Neural progenitor cell (in vitro differentiated cells): ENCODE measurements around the gene XPA. TPM values are rescaled to one million over a fixed set of nuclear protein-coding genes. Genes with fewer than 3 reads are reported as not detected.

ENCODE experiments used
- DNase-seq: peaks from one replicate; pipeline ENCODE4 v3.0.0-alpha.2; 2016; ENCODE audit warnings: low spot score
- H2AFZ ChIP-seq: fragments of 200-600 bp; sonication (generic); replicated peaks from 2 replicates; pipeline ENCODE4 v1.6.1; 2016; ENCODE audit warnings: antibody characterized with exemption
- H3F3A ChIP-seq: fragments of 200-600 bp; sonication (generic); 2 replicates; pipeline ENCODE4 v1.6.1; 2016; ENCODE audit warnings: antibody characterized with exemption, low read depth
- H3K27ac ChIP-seq: fragments of 200-600 bp; sonication (generic); 2 replicates; pipeline ENCODE4 v1.5.1; 2016; ENCODE audit warnings: mild to moderate bottlenecking
- H3K27me3 ChIP-seq: fragments of 200-600 bp; sonication (generic); 2 replicates; pipeline ENCODE4 v1.6.1; 2016; ENCODE audit warnings: mild to moderate bottlenecking, moderate library complexity
- H3K36me3 ChIP-seq: fragments of 200-600 bp; sonication (generic); 2 replicates; pipeline ENCODE4 v1.5.1; 2016
- H3K4me1 ChIP-seq: fragments of 200-600 bp; sonication (generic); 2 replicates; pipeline ENCODE4 v1.6.1; 2016; ENCODE audit warnings: mixed run types
- H3K4me2 ChIP-seq: fragments of 200-600 bp; sonication (generic); 2 replicates; pipeline ENCODE4 v1.6.1; 2016
- H3K4me3 ChIP-seq: fragments of 200-600 bp; sonication (generic); 2 replicates; pipeline ENCODE4 v1.5.1; 2016
- H3K79me2 ChIP-seq: fragments of 200-600 bp; sonication (generic); 2 replicates; pipeline ENCODE4 v1.6.1; 2016; ENCODE audit warnings: low read depth
- H3K9ac ChIP-seq: fragments of 200-600 bp; sonication (generic); 2 replicates; pipeline ENCODE4 v1.6.1; 2016
- H3K9me3 ChIP-seq: fragments of 200-600 bp; sonication (generic); 2 replicates; pipeline ENCODE4 v1.5.1; 2016; ENCODE audit warnings: low read depth
- H4K20me1 ChIP-seq: fragments of 200-600 bp; sonication (generic); 2 replicates; pipeline ENCODE4 v1.6.1; 2016; ENCODE audit warnings: low read depth
- H3K27ac Mint-ChIP-seq: 3 replicates; pipeline ENCODE4 v1.8.0; 2021; ENCODE audit warnings: mixed read lengths
- H3K27me3 Mint-ChIP-seq: 2 replicates; pipeline ENCODE4 v1.8.0; 2022; ENCODE audit warnings: low read depth, mild to moderate bottlenecking, inconsistent platforms, moderate library complexity, mixed read lengths; ENCODE audit not compliant: insufficient read depth
- H3K36me3 Mint-ChIP-seq: 3 replicates; pipeline ENCODE4 v1.8.0; 2021; ENCODE audit warnings: mixed read lengths
- H3K4me1 Mint-ChIP-seq: 3 replicates; pipeline ENCODE4 v1.8.0; 2021; ENCODE audit warnings: mixed read lengths
- H3K4me3 Mint-ChIP-seq: 3 replicates; pipeline ENCODE4 v1.8.0; 2021; ENCODE audit warnings: mild to moderate bottlenecking, moderate library complexity, mixed read lengths
- H3K9me3 Mint-ChIP-seq: 3 replicates; pipeline ENCODE4 v1.8.0; 2020; ENCODE audit warnings: mixed read lengths
- CTCF ChIP-seq: fragments of 200-600 bp; sonication (generic); IDR thresholded peaks from 2 replicates; pipeline ENCODE4 v1.5.1; 2017; ENCODE audit warnings: antibody characterized with exemption, mild to moderate bottlenecking
- EZH2 ChIP-seq: fragments of 200-600 bp; sonication (generic); IDR thresholded peaks from 2 replicates; pipeline ENCODE4 v1.6.1; 2017; ENCODE audit warnings: antibody characterized with exemption, mild to moderate bottlenecking, moderate library complexity
- EZH2phosphoT487 ChIP-seq: fragments of 200-600 bp; sonication (generic); IDR thresholded peaks from 2 replicates; pipeline ENCODE4 v1.6.1; 2017; ENCODE audit warnings: antibody characterized with exemption
- total RNA-seq: library from RNA; depleted of rRNA; stranded (reverse); fragments of >200 nt; gene quantifications from 2 replicates; pipeline ENCODE4 v1.2.3, GENCODE V29; 2015; ENCODE audit warnings: low replicate concordance

The XPA gene
- total RNA-seq, 1 donor from 2014 or later, result 9.2 TPM

- no peaks in the 10 kb centered on the region for H3K9me3 ChIP-seq
- H2AFZ ChIP-seq, result no peak overlapping the region
- Mint-ChIP-seq H3K9me3 (peaks cover 6% of the 10 kb centered on the region), H3K27me3 (peaks cover 33% of the 10 kb centered on the region), H3K4me3 (no peak overlapping the region), H3K27ac (no peak overlapping the region), H3K36me3 (no peaks in the 10 kb centered on the region), H3K4me1 (peaks cover 19% of the 10 kb centered on the region)
- H3K9ac ChIP-seq, result no peak overlapping the region
- H3K79me2 ChIP-seq, result no peaks in the 10 kb centered on the region
- H3K27ac ChIP-seq, result no peak overlapping the region
- H3K4me1 ChIP-seq, result peaks cover 26% of the 10 kb centered on the region
- H3K36me3 ChIP-seq, result no peaks in the 10 kb centered on the region
- H3K4me2 ChIP-seq, result no peak overlapping the region
- H3K4me3 ChIP-seq, result no peak overlapping the region
- no peak for DNase-seq
- peaks cover 14% of the 10 kb centered on the region for H4K20me1 ChIP-seq
- peaks cover 33% of the 10 kb centered on the region for H3F3A ChIP-seq
- TF ChIP-seq CTCF, result no peak
- no peak for TF ChIP-seq EZH2phosphoT487
- peaks cover 64% of the 10 kb centered on the region for H3K27me3 ChIP-seq
Observed at GRCh38 chr9:97742545-97742944, 45.4 kb upstream of the XPA start.

GRCh38 chr9:97741947-97742346, 44.8 kb upstream of the XPA start:
- H3K9me3 Mint-ChIP-seq, result peaks cover 6% of the 10 kb centered on the region
- H3K36me3 Mint-ChIP-seq, result no peaks in the 10 kb centered on the region
- H3K27me3 ChIP-seq, result peaks cover 64% of the 10 kb centered on the region
- H3K9me3 ChIP-seq, result no peaks in the 10 kb centered on the region
- no peak overlapping the region for H2AFZ ChIP-seq
- H3K9ac ChIP-seq, result no peak overlapping the region
- H3K27ac ChIP-seq, result no peak overlapping the region
- peak overlapping the region; percentile 55 for H3K4me3 ChIP-seq
- peaks cover 10% of the 10 kb centered on the region for H4K20me1 ChIP-seq
- peak overlapping the region; percentile 76 for H3K4me3 Mint-ChIP-seq
- DNase-seq, result no peak
- H3K4me2 ChIP-seq, result peak overlapping the region; percentile 89
- peaks cover 25% of the 10 kb centered on the region for H3K4me1 ChIP-seq
- no peaks in the 10 kb centered on the region for H3K36me3 ChIP-seq
- no peak for TF ChIP-seq EZH2phosphoT487
- no peak for TF ChIP-seq EZH2
- TF ChIP-seq CTCF, result no peak
- peaks cover 28% of the 10 kb centered on the region for H3F3A ChIP-seq
- H3K27ac Mint-ChIP-seq, result no peak overlapping the region
- H3K4me1 Mint-ChIP-seq, result peaks cover 13% of the 10 kb centered on the region
- peaks cover 29% of the 10 kb centered on the region for H3K27me3 Mint-ChIP-seq
- H3K79me2 ChIP-seq, result no peaks in the 10 kb centered on the region

GRCh38 chr9:97740848-97741821, 44.0 kb upstream of the XPA start:
- Mint-ChIP-seq H3K4me3 (peak overlapping the region; percentile 79), H3K36me3 (no peaks in the 10 kb centered on the region)
- H3K36me3 ChIP-seq, result no peaks in the 10 kb centered on the region

More at GRCh38 chr9:97740848-97741821, 44.0 kb upstream of the XPA start:
- peak overlapping the region; percentile 55 for H3K4me3 ChIP-seq
- no peak for TF ChIP-seq EZH2phosphoT487
- TF ChIP-seq EZH2, result peak; percentile 52
- peak; percentile 27 for TF ChIP-seq CTCF
- H3F3A ChIP-seq, result peaks cover 22% of the 10 kb centered on the region
- H3K9ac ChIP-seq, result no peak overlapping the region
- peaks cover 6% of the 10 kb centered on the region for H3K9me3 Mint-ChIP-seq
- DNase-seq, result peak; percentile 92
- peaks cover 29% of the 10 kb centered on the region for H3K27me3 Mint-ChIP-seq
- peaks cover 10% of the 10 kb centered on the region for H3K4me1 Mint-ChIP-seq
- peaks cover 21% of the 10 kb centered on the region for H3K4me1 ChIP-seq
- no peaks in the 10 kb centered on the region for H3K9me3 ChIP-seq
- H3K79me2 ChIP-seq, result no peaks in the 10 kb centered on the region
- peak overlapping the region; percentile 84 for H2AFZ ChIP-seq
- H4K20me1 ChIP-seq, result peaks cover 7% of the 10 kb centered on the region
- H3K27me3 ChIP-seq, result peaks cover 64% of the 10 kb centered on the region
- H3K4me2 ChIP-seq, result peak overlapping the region; percentile 89
- H3K27ac Mint-ChIP-seq, result no peak overlapping the region
- H3K27ac ChIP-seq, result no peak overlapping the region
